ENCODE data around the gene GAMT.

GAMT gene

DNA sequence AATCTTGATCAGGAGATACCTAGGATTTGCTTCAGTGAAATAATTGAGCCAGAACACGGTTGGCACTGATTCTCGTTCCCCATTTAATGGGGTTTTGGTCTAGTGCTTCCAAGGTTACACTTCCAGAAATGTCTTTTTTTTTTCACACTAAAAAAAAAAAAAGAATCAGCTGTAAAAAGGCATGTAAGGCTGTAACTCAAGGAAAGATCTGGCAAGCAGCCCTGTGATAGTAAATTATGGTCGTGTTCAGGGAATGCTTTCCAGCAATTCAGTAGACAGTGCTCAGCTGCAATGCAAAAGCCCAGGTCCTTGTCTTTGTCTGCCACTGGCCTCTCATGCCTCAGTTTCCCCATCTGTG lies 44.9 kb downstream of the GAMT start:
- no peak for DNase-seq (ENCODE audit: low spot score)
- CTCF ChIA-PET = interaction anchor here (0.7 kb wide), 2 partner anchors 19 to 37 kb away, joined by 3 to 5 read pairs; no protein-coding TSS in a partner anchor
- POLR2A ChIA-PET (ENCODE audit: low non-redundant PET) = interaction anchor here (0.7 kb wide), 1 partner anchor 24 kb away, joined by 5 read pairs; no protein-coding TSS in a partner anchor
- TF ChIP-seq, protein P1, sequence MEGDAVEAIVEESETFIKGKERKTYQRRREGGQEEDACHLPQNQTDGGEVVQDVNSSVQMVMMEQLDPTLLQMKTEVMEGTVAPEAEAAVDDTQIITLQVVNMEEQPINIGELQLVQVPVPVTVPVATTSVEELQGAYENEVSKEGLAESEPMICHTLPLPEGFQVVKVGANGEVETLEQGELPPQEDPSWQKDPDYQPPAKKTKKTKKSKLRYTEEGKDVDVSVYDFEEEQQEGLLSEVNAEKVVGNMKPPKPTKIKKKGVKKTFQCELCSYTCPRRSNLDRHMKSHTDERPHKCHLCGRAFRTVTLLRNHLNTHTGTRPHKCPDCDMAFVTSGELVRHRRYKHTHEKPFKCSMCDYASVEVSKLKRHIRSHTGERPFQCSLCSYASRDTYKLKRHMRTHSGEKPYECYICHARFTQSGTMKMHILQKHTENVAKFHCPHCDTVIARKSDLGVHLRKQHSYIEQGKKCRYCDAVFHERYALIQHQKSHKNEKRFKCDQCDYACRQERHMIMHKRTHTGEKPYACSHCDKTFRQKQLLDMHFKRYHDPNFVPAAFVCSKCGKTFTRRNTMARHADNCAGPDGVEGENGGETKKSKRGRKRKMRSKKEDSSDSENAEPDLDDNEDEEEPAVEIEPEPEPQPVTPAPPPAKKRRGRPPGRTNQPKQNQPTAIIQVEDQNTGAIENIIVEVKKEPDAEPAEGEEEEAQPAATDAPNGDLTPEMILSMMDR (conservative IDR thresholded peaks at IDR 0.05; ENCODE audit: low read depth) = no peak
- no peak overlapping the region for H3K27ac ChIP-seq

- peak overlapping the region; percentile 91 for H3K27ac ChIP-seq
- TF ChIP-seq, protein P1 (conservative IDR thresholded peaks at IDR 0.05; ENCODE audit: low read depth) = no peak
- POLR2A ChIA-PET (ENCODE audit: low non-redundant PET) = interaction anchor here (0.6 kb wide), 1 partner anchor 9 kb away, joined by 8 read pairs; no protein-coding TSS in a partner anchor
- DNase-seq (ENCODE audit: low spot score) = no peak
- CTCF ChIA-PET = no interaction called here
These were observed 45.5 kb downstream of the GAMT start for GRCh38 chr19:1355568-1356507.

DNA sequence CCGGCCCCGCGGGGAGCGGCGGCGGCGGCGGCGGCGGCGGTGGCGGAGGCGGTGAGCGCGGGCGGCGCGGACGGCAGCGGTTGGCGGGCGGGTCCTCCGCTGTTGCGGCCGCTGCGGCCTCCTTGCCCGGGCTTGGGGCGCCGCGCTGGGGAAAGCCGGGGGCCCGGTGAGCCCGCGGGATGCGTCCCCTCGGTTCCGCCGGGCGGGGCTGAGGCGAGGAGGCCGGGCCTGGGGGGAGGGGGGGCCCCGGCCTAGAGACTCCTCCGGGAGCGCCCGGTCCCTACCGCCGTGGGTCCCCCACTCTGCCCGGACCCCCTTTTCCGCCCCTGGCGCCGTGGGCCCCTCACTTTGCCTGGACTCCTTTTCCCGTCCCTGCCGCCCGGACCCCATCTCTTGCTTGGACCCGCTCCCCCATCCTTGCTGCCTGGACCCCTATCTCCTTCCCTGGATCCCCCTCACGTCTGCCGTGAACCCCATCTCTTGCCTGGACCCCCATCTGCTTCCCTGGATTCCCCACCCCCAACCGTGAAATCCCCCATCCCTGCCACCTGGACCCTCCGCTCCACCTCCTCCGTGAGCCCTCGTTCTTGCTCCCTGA lies 46.3 kb downstream of the GAMT start:
- H3K27ac ChIP-seq = peak overlapping the region; percentile 91
- TF ChIP-seq, protein P1 (conservative IDR thresholded peaks at IDR 0.05; ENCODE audit: low read depth) = no peak
- peak; percentile 60 for DNase-seq (ENCODE audit: low spot score)
- CTCF ChIA-PET = no interaction called here
- POLR2A ChIA-PET (ENCODE audit: low non-redundant PET) = interaction anchor here (0.6 to 1.0 kb wide), 4 partner anchors 9 to 30 kb away, joined by 3 to 6 read pairs (median 4); no protein-coding TSS in a partner anchor

DNA sequence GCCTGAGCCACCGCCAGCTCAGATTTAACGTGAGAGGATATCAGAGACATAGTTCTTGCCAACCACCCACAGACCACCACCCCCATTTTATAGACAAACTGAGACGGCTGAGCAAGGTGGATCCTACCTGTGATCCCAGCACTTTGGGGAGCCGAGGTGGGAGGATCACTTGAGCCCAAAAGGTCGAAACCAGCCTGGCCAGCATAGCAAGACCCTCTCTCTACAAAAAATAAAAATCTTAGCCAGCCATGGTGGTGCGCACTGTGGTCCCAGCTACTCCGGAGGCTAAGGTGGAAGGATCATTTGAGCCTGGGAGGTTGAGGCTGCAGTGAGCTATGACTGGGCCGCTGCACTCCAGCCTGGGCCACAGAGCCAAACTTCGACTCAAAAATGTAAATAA lies 48.2 kb downstream of the GAMT start:
- POLR2A ChIA-PET (ENCODE audit: low non-redundant PET) = no interaction called here
- peak overlapping the region; percentile 91 for H3K27ac ChIP-seq
- no peak for DNase-seq (ENCODE audit: low spot score)
- TF ChIP-seq, protein P1 (conservative IDR thresholded peaks at IDR 0.05; ENCODE audit: low read depth) = no peak
- CTCF ChIA-PET = no interaction called here

GRCh38 chr19:1351381-1351851 lies 49.9 kb downstream of the GAMT start:
- TF ChIP-seq, protein P1 (conservative IDR thresholded peaks at IDR 0.05; ENCODE audit: low read depth) = no peak
- no peak overlapping the region for H3K27ac ChIP-seq
- ChIA-PET POLR2A (ENCODE audit: low non-redundant PET) (no interaction called here), CTCF (no interaction called here)
- no peak for DNase-seq (ENCODE audit: low spot score)

DNA sequence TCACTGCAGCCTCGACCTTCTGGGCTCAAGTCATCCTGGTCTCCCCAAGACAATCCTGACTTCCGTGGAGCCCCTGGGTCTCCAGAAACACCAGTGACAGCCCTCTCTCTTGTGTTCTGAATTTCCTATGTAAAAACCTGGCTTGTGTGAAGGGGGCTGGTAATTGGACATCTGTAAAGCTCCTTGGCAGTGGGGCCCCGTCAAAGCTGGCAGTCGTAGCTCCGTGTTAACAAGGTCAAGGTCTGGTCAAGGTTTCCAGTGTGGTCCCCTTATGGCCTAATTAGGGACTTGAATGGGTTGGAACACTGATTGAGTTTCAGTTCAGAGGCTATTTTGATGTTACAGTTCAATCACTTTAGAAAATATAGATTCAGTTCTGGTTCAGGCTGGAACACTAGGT lies 50.5 kb downstream of the GAMT start:
- TF ChIP-seq, protein P1 (conservative IDR thresholded peaks at IDR 0.05; ENCODE audit: low read depth) = no peak
- ChIA-PET POLR2A (ENCODE audit: low non-redundant PET) (no interaction called here), CTCF (interaction anchor here (1.1 kb wide), 1 partner anchor 118 kb away, joined by 4 read pairs; no protein-coding TSS in a partner anchor)
- DNase-seq (ENCODE audit: low spot score) = no peak
- no peak overlapping the region for H3K27ac ChIP-seq
